Mononuclear cell (primary cell): ENCODE data around the gene ANKRD1. TPM values are rescaled to one million over a fixed set of nuclear protein-coding genes. Genes with fewer than 3 reads are reported as not detected.

Experiments used
- H3K27me3 ChIP-seq: 2 replicates; pipeline ENCODE4 v1.6.0; 2011; ENCODE audit warnings: low read length, control low read depth; ENCODE audit not compliant: insufficient read depth
- H3K4me1 ChIP-seq: 2 replicates; pipeline ENCODE4 v1.5.1; 2011; ENCODE audit warnings: mild to moderate bottlenecking, low read length, control low read depth; ENCODE audit not compliant: insufficient read depth
- H3K4me3 ChIP-seq: 2 replicates; pipeline ENCODE4 v1.5.1; 2011; ENCODE audit warnings: mild to moderate bottlenecking, low read length, moderate library complexity
- H3K9me3 ChIP-seq: 2 replicates; pipeline ENCODE4 v1.5.1; 2011; ENCODE audit warnings: low read depth, mild to moderate bottlenecking, control low read depth, low read length
- total RNA-seq: library from RNA; depleted of rRNA; stranded (reverse); fragments of >200 nt; gene quantifications from one replicate; pipeline ENCODE4 v1.2.3, GENCODE V29; 2012

The ANKRD1 gene
- total RNA-seq: not detected

DNA sequence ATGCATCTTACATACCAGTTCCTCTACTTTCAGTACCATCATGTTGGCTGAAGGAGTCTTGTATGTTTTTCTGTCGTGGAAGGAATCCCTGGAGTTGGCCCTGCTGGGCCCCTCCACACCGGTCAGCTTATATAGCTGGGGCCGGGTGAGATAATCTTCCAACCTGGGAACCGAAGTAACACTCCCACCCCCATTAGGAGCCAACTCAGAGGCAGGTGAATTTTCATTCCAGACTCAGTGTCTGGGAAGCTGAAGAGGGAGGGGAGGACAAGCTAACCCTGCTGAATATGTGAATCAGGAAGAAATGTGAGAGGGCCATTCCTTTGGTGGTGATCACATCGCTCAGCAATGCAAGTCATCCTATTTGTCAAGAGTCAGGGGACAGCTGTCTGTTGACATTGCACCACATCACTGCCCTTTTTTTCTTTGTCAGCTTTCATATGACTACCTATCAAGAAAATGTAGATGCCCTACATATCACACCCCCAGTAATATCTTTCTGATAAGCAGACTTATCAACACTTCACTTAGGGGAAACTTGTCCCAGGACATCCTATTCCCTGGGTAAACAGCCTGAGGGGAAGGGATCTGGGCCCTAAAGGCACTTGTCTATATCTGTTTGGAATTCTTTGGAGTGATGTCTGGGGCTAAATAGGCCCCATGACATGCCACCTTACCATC is at the start of gene ANKRD1:
ANKRD1 (minus strand) TSS at position 102 of the 681 bp plus-strand sequence; CDS start at position 42, 60 bp downstream.
- Histone ChIP-seq H3K4me3 (no peak within 1 kb of the TSS), H3K9me3 (no peaks in the 10 kb centered on the region)

DNA sequence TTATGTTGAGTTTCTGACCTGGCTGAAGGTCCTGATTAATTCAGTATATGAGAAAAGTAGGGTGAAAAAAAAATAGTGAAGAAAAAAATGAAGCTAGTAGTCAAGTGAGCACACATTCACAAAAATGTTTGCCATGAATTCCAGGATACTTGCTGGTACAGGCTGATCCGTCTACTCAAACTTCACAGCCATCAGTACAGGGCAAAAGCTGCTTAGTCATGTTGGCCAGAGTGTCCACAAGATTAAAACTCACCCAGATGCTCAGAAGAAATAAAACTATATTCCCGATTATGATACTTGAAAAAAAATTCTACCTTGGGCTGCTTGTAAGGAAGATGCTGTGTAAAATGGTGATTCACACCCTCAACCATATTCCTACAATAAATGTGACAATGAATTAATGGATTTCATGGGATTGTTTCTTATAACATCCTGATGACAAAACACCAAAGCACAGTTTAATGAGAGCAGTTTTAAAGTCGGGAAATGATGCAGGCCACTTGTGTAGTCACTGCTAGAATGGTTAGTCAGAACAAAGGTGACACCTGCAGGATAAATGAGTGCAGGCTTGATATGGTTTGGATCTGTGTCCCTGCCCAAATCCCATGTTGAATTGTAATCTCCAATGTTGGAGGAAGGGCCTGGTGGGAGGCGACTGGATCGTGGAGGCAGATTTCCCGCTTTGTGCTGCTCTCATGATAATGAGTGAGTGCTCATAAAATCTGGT is 49.2 kb upstream of the ANKRD1 start:
- no peaks in the 10 kb centered on the region for H3K9me3 ChIP-seq
- H3K4me1 ChIP-seq: no peaks in the 10 kb centered on the region
- H3K4me3 ChIP-seq: no peak overlapping the region
- H3K27me3 ChIP-seq: no peaks in the 10 kb centered on the region

More for the DNA sequence above, at the start of gene ANKRD1:
- Histone ChIP-seq H3K27me3 (no peaks in the 10 kb centered on the region), H3K4me1 (no peaks in the 10 kb centered on the region)

DNA sequence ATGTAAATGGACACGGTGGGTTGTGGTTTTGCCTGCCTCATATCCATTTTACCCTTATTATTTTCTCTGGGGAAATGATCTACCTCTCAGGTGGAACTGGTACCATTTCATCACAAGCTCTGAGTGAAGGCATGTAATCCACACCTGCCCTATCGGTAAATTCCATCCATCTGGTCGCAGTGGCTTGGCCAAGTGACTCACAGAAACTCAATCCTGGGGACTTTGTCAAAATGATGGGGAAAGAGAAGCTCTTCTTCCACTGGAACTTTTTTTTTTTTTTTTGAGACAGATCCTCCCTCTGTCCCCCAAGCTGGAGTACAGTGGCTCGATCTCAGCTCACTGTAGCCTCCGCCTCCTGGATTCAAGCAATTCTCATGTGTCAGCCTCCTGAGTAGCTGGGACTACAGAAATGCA is 48.2 kb upstream of the ANKRD1 start:
- Histone ChIP-seq H3K27me3 (no peaks in the 10 kb centered on the region), H3K4me3 (no peak overlapping the region), H3K4me1 (no peaks in the 10 kb centered on the region), H3K9me3 (no peaks in the 10 kb centered on the region)

DNA sequence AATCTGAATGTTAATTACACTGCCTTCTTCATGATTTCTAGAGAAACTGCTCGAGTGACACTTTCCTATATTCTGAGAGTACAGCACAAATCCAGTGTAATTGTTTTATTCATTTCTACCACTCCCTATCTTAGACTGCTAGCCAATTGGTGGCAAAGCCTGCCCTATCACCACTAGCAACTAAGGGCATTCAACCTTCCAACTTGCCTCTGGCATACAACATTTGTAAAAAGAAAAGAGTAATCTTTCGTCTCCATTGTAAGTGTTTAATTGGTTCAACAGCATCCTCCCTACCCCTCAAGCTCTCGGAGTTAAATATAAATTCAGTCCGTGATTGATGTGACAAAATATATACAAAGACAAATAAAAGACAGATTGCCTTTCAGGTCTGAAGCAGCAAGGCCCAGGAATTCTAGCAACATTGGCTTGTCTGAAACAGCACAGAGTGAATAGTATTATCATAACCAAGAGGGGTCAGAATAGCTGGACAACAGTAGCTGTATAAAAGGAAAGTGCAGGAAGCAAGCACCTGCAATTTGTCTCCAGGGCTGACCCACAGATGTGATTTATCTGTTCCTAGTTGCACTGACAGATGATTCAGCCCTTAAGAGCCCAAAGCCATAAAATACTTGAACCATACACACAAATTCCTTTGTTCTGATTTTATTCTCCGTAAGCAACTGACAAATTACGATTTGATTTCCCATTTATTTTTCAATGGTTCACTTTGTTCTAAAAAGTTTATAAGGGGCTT is 47.6 kb upstream of the ANKRD1 start:
- Histone ChIP-seq H3K9me3 (no peaks in the 10 kb centered on the region), H3K4me1 (no peaks in the 10 kb centered on the region), H3K27me3 (no peaks in the 10 kb centered on the region), H3K4me3 (no peak overlapping the region)

DNA sequence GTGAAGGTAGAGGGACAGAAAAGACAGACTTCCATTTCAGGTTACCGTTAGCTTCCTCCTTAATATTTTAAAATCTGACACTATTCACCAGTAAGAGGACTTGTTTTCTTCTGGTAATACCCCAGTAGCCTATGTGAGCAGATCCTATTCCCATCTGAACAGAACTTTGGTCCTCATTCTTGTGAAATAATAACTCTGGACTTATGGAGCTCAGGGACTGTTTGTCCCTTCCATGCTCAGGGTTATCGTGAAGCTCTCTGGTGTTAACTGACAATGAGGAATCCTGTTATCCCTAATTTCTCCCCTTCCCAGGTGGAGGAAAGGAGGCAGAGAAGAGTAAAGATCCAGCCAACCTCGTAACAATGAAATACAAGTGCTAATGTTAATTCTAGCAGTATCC is 47.0 kb upstream of the ANKRD1 start:
- Histone ChIP-seq H3K27me3 (no peaks in the 10 kb centered on the region), H3K4me1 (no peaks in the 10 kb centered on the region), H3K9me3 (no peaks in the 10 kb centered on the region), H3K4me3 (no peak overlapping the region)

DNA sequence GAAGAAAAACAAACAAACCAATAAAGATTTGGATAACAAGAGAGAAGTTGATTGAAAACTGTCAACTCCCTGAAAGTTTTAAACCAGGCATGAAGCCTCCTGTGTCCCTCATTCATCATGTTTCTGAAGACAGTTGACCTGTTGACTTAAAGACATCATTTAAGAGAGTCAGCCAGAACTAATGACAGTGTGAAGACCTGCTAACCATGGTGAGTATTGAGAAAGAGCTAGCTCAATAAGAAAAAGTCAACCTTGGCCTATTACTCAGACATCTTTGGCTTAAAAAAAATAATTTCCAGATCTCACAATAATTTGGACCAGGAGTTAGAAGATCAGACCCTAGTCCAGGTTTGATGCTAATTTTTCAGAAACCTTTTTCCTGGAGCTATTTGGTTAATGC is 45.3 kb upstream of the ANKRD1 start:
- no peak overlapping the region for H3K4me3 ChIP-seq
- no peaks in the 10 kb centered on the region for H3K27me3 ChIP-seq
- no peaks in the 10 kb centered on the region for H3K4me1 ChIP-seq
- no peaks in the 10 kb centered on the region for H3K9me3 ChIP-seq

DNA sequence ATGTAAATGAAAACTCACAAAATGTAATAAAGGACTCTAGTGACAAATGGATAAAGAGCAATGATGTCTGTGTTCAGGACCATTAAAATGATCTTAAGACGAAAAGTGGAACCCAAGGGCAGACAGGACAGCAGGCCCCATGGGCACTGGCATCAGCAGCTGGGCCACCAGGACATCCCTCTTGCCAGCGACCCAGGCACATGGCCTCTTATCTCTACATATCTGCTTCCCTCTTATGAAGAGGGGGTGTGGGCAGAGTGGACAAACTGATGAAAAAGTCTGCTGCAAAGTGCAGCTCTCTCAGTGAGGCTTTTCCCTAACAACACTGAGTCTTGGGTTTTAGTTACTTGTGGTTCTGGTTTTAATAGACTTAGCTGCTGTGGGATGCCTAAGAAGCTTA is 44.8 kb upstream of the ANKRD1 start:
- Histone ChIP-seq H3K4me1 (no peaks in the 10 kb centered on the region), H3K4me3 (no peak overlapping the region)

DNA sequence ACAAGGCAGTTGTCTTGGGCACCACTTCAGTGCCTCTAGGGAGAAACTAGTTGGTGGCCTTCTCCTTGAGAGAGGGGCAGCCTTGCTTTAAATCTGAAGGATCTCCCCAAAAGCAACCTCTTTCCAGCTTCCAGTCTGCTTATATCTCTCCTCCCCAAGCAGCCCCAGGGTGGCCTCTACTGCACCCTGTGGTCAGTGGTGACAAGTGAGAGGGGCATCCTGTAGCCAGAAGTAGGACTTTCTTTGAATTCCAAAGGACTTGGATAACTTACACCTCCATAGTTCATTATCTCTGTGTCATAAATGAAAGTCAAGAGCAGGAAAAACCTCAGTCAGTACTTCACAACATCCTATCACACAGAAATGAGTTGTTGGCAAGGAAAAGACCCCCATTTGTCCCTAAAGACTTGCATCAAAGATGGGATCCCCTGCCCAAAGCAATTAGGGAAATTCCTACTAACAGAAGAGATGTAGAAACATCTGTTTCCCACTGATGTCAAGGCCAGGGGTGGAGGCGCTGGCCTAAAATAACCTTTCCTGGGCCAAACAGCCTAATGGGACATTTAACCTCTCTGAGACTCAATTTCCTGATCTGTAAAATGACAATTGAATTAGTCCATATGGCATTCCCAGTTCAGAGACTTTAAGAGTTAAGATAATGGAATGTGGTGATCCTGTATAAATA is 44.0 kb upstream of the ANKRD1 start:
- Histone ChIP-seq H3K4me3 (no peak overlapping the region), H3K9me3 (no peaks in the 10 kb centered on the region), H3K27me3 (no peaks in the 10 kb centered on the region), H3K4me1 (no peaks in the 10 kb centered on the region)

More for the DNA sequence above, 44.8 kb upstream of the ANKRD1 start:
- H3K27me3 ChIP-seq: no peaks in the 10 kb centered on the region
- no peaks in the 10 kb centered on the region for H3K9me3 ChIP-seq

DNA sequence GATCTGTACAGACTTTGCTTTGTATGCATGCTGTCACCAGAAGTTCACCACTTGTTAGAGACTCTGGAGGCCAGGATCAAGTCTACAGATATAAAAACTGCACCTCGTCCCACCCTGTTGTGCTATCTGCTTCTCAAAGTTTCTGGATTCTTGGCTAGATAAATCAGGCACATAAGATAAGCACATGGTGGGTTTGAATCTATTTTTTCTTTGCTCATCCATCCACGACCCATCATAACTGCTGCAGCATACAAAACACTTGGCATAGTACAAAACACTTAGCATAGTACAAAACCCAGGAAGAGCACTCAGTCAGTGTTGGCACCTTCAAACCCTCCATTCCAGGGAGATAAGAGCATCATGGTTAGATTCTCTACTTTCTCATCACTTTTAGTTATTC is 42.4 kb upstream of the ANKRD1 start:
- Histone ChIP-seq H3K4me1 (no peaks in the 10 kb centered on the region), H3K4me3 (no peak overlapping the region), H3K9me3 (no peaks in the 10 kb centered on the region), H3K27me3 (no peaks in the 10 kb centered on the region)

DNA sequence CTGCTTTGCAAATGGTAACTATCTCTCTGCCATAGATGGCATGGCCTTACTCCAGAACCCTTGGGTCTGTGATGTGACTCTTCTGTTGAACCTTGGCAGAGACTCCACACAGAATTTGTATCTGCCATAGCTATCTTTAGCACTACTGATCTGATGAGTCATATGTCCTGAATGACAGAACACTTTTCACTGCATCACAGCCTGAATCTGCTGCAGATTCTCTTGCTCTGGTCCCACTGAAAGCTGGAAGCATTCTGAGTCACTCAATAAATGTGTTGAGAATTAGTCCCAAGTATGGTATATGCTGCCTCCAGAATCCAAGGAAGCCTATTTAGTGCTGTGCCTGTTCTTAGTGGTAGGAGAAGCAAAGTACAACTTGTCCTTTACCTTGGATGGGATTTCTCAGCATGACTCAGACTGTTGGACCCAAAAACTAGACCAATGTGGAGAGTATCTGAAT is 39.5 kb upstream of the ANKRD1 start:
- H3K4me3 ChIP-seq: no peak overlapping the region
- H3K9me3 ChIP-seq: no peaks in the 10 kb centered on the region
- no peaks in the 10 kb centered on the region for H3K4me1 ChIP-seq
- H3K27me3 ChIP-seq: no peaks in the 10 kb centered on the region

DNA sequence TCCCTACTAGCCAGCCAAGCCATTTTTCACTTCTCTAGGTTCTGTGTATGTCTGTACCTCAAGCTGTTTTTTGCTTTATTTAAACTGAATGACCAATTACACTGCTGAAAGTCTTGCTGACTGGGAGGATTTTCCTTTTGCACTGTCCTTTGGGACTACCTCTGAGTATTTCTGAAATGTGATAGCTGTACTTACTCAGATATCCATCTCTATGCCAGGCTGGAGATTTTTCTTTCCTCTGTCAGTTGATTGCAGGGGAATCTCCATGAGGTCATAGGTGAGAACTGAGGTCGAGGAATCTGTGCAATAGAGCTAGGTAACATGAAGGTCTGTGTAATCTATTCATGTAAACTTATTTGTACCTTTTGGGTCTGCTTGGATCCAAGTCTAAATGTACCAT is 38.9 kb upstream of the ANKRD1 start:
- H3K4me1 ChIP-seq: no peaks in the 10 kb centered on the region
- no peaks in the 10 kb centered on the region for H3K27me3 ChIP-seq
- no peak overlapping the region for H3K4me3 ChIP-seq
- no peaks in the 10 kb centered on the region for H3K9me3 ChIP-seq

DNA sequence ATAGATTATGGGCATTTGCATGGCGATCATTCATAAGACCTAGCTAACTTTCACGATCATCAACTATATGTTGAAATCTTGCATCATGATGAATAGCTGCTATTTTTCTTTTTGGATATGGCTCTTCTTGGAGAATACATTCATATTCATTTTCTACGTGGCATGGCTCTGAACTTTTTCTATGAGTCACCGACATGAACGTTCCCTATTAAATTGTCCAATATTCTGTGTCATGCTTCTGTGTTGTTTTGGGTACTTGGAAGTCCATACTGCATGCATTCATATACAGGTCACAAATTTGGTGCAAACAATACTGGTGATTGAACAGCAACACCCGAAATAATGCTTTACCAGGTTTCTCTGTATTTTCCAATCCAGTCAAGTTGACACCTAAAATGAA is 37.9 kb upstream of the ANKRD1 start:
- Histone ChIP-seq H3K4me3 (no peak overlapping the region), H3K4me1 (no peaks in the 10 kb centered on the region), H3K27me3 (no peaks in the 10 kb centered on the region), H3K9me3 (no peaks in the 10 kb centered on the region)

DNA sequence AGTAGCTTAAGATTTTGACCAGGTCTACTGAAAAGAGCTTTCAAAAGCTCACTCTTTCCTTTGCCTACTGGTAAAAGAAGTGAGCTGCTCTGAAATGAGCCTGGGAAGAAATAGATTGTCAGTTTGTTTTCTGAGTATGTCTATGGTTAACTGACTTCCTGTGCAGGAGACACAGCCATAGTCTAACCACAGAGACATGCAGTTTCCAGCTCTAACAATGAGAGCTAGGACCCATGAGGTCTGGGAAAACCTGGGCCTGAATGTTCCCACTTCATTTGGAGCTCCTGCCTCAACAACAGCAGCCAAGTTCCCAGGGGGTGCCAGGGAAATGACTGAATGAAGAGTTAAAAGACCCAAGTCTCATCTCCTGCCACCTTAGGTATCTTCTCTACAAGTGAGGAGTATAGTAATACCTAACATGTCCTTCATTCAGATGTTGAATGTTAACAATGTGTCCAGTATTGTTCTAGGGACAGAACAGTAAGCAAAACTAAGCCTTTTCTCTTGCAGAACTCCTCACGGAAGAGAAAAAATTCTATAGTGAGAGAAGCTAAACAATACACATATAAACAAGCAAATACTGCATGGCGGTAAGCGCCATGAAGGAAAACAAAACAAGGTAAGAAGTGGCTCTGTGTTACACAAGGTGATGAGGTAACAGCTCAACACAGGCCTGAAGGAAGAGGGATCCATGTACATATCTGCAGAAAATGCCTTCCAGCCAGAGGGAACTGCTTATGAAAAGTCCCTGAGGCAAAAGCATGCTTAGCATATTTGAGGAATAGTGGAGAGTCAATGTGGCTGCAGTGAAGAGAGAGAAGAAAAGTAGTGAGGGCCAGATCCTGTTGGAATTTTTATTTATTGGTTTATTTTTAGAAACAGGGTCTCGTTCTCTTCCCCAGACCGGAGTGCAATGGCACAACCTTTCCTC is 26.4 kb upstream of the ANKRD1 start:
- H3K4me1 ChIP-seq: no peaks in the 10 kb centered on the region
- H3K27me3 ChIP-seq: no peaks in the 10 kb centered on the region
- no peaks in the 10 kb centered on the region for H3K9me3 ChIP-seq
- no peak overlapping the region for H3K4me3 ChIP-seq

DNA sequence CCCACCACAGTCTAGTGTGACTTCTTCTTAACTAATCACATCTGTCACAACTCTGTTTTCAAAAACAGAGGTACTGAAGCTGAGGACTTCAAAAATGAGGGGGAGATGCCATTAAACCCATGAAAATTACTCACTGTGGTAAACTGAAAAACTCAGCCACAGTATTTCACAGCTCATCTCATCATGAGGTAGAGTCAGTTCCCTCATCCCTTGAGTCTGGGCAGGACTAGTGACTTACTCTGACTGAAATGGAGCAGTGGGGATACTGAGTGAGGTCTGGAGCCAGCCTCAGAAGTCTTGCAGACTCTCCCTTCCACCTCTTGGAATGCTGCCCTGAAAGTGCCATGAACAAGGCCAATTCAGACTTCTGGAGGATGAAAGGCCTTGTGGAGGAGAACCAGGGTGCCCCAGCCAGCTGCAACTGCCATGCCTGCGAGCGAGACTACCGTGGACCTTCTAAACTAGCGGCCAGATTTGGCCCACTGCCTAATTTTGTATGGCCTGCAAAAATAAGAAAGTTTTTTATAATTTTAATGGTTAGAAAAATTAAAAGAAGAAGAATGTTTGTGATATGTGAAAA is 24.7 kb upstream of the ANKRD1 start:
- H3K4me3 ChIP-seq: no peak overlapping the region
- H3K4me1 ChIP-seq: no peaks in the 10 kb centered on the region
- no peaks in the 10 kb centered on the region for H3K9me3 ChIP-seq
- no peaks in the 10 kb centered on the region for H3K27me3 ChIP-seq
